Neural cell (in vitro differentiated cells): ENCODE measurements around the gene AKT3.

ENCODE experiments used
- CTCF ChIP-seq: fragments of 450-650 bp; IDR thresholded peaks from 2 replicates; pipeline ENCODE4 v1.5.1; 2014; ENCODE audit warnings: antibody characterized with exemption, mild to moderate bottlenecking, moderate library complexity; ENCODE audit not compliant: poor library complexity, severe bottlenecking
- EP300 ChIP-seq: fragments of 450-650 bp; conservative IDR thresholded peaks from 2 replicates; pipeline ENCODE4 v1.6.1; 2014; ENCODE audit warnings: antibody characterized with exemption, mild to moderate bottlenecking, moderate library complexity; ENCODE audit not compliant: poor library complexity, severe bottlenecking
- EZH2 ChIP-seq: fragments of 200-600, 300-800 bp; shearing (Covaris generic), sonication (generic); IDR thresholded peaks from 2 replicates; pipeline ENCODE4 v1.6.1; 2014; ENCODE audit warnings: antibody characterized with exemption, low read length, borderline replicate concordance, mild to moderate bottlenecking; ENCODE audit not compliant: insufficient read depth, poor library complexity, severe bottlenecking
- POLR2AphosphoS5 ChIP-seq: IDR thresholded peaks from 2 replicates; pipeline ENCODE4 v1.6.1; 2012
- RAD21 ChIP-seq: fragments of 450-650 bp; conservative IDR thresholded peaks from 2 replicates; pipeline ENCODE4 v1.6.1; 2014; ENCODE audit warnings: antibody characterized with exemption, mild to moderate bottlenecking, moderate library complexity

GRCh38 chr1:243827206-243827605 is 22.8 kb downstream of the AKT3 start:
- TF ChIP-seq EZH2 (no peak), EP300 (no peak), CTCF (no peak), RAD21 (no peak), POLR2AphosphoS5 (no peak)
